NOMO-1 treated with DMSO at 0.1 percent for 48 hours (cell line): ENCODE data around the gene SP2.

Experiments
- DNase-seq: peaks from one replicate; lab custom pipeline; 2025; ENCODE audit not compliant: unreplicated experiment; lab: John Stamatoyannopoulos, UW

Gene SP2

GRCh38 chr17:47948706-47949196, 52.7 kb downstream of the SP2 start:
- no peak for DNase-seq

GRCh38 chr17:47949197-47949759, 53.2 kb downstream of the SP2 start:
- DNase-seq: peak; percentile 68

DNA sequence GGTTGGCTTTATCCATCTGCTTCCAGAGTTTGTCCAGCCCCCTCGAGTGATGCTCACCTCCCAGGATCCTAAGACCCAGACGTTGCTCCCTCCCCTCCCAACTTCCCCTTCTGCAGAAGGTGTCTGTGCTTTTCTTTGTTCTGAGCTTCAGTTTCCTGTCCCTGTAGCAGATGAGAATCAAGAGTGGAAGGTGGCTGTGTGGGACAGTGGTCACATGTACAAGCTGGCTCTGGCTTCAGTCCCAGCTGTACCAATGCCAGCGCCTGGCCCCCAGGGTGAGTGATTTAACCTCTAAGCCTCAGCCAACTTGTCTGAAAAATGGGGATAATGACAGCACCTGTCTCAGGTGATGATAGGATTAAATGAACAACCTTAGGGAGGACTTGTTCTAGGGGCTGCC, 53.9 kb downstream of the SP2 start:
- peak; percentile 11 for DNase-seq

GRCh38 chr17:47950448-47950847, 54.4 kb downstream of the SP2 start:
- no peak for DNase-seq

DNA sequence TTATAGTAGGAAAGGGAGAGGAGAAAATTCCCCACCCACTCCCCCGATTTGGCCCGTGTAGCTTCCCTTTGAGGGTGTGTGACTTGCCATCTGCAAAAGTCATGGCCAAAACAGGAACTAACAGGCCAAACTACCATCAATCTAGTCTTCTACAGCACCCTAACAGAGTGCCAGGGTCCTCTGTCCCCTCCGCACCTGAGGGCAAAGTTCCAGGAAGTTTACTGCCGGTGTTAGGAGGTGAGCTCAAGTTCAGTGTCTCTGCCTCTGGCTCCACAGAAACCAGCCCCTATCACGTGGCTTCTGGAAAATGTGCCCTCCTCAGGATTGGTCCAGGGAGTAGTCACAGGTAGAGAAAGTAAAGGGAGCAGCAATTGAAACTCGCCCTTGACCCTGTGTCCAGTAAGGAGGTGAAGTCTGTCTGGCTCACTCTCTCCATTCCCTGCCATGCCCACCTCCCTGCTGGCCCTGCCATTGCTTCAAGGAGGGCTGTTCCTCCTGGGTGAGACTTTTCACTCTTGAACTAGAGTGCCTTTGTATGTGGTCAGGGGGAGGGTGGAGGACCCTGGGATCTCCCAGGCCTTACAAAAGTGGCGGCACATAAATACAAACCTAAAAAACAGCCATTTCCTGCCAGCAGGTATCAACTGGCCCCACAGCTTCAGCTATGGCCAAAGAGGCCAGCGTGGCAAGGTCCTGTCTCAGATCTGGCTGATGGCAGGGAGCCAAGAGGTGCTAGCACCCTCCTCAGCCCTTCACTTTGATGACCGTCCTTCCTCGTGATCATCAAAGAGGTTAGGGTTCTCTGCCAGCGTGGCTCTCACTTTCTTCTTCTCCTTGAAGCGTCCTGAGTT, 56.4 kb downstream of the SP2 start:
- no peak for DNase-seq

- no peak for DNase-seq
These were observed 57.9 kb downstream of the SP2 start for GRCh38 chr17:47953909-47954308.

GRCh38 chr17:47955497-47956461, 59.7 kb downstream of the SP2 start:
- no peak for DNase-seq

DNA sequence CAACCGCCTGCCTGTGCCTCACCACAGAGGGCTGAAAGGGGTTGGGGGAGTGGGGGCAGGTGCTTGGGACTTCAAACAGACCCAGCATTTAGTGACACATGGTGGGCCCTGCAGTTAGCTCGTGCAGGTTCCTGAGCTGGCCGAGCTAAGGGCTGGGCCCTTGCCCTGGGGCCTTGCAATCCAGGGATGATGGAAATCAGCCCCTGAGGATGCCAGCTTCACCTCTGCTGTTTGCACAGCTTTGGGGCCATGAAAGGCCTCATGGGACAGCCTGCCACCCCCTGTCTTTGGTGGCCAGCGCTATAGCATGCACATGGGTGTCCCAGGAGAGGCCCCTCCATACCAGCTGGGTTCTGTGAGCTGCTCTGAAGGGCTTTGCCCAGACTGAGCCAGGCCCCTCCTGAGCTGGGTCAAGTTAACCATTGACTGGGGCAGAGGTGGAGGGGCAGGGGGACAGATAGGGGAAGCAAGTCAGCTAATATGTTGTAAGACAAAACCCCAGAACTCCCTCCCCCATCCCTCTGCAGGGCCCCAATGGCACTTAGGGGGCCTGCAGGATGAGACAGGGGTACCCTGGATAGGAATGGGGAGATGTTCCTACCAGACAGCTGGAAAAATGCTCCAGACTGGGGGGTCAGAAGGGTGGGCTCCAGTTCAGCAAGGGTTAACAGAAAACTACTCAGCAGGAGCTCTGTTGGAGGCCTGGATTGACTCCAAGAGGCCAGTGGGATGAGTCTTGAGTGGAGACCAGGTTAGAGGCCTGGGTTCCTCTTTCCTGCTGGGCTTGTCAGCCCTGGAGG, 61.0 kb downstream of the SP2 start:
- DNase-seq: no peak

DNA sequence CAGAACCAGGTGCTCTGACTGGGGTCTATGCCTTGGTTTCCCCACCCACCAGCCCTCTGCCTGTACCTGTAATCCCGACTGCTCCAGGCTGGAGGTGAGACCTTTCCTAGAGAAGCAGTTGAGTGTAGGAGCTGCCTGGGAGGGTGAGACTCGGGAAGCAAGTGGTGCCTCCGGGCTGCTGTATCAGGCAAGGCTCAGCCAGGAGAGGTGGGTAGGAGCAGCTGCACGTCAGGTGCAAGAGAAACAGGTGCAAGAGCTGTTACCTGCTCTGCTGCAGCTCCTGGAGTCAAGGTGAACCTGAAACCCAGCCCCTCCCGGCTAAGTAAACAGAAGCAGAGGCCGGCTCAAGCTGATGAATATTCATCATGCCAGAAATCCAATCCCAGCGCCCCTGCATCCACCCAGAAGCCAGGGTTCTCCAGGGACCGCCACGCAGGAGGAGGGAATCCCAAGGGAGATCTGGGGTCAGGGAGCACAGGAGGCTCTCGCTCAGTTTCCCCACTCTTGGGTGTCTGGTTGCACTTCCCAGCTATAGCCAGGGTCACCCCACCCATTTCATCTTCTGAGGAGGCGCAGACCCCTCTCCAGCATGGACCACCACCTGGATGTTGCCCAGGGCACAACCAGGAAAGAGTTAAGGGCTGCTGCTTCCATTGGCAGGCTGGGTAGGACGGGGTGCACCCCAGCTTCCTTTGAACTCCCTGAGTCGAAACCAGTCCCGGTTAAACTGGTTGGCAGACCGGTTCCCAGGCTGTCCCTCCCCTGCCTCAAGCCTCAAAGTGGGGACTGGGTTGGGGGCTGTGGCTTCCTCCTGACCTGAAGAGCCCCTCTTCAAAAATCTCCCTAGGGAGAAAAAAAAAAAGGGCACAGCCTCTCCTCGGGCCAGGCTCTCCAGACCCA, 61.8 kb downstream of the SP2 start, which contains the start of gene PRR15L:
Gene PRR15L (minus strand): TSS at position 293 of the 900 bp plus-strand sequence. CDS start 4,649 bp downstream, outside the sequence.
- DNase-seq: no peak

- DNase-seq: no peak
These were observed 64.0 kb downstream of the SP2 start for GRCh38 chr17:47959825-47960655.

GRCh38 chr17:47961406-47961805, 65.4 kb downstream of the SP2 start:
- no peak for DNase-seq

GRCh38 chr17:47962901-47963300, 66.9 kb downstream of the SP2 start:
- DNase-seq: no peak

- no peak for DNase-seq
These were observed 68.8 kb downstream of the SP2 start for GRCh38 chr17:47964856-47965255.

DNA sequence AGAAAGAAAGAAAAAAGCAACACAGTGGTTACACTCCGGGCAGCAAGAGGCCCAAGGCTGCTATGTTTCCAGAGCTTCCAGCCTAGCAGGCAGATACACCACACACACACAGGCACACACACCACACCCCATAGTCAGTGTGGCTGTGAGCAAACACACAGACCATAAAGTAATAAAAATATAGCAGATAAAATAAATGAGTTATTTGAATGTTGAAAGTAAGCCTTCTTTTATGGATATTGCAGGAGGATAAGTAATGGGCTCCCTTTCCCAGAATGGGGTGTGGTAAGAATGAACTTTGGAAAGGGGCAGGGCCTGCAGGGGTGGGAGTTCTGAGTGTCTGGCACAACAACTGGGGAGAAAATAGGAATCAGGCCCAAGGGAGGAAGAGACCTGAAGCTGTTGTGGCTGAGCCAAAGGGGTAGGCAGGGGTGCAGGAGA, 70.1 kb downstream of the SP2 start:
- no peak for DNase-seq

DNA sequence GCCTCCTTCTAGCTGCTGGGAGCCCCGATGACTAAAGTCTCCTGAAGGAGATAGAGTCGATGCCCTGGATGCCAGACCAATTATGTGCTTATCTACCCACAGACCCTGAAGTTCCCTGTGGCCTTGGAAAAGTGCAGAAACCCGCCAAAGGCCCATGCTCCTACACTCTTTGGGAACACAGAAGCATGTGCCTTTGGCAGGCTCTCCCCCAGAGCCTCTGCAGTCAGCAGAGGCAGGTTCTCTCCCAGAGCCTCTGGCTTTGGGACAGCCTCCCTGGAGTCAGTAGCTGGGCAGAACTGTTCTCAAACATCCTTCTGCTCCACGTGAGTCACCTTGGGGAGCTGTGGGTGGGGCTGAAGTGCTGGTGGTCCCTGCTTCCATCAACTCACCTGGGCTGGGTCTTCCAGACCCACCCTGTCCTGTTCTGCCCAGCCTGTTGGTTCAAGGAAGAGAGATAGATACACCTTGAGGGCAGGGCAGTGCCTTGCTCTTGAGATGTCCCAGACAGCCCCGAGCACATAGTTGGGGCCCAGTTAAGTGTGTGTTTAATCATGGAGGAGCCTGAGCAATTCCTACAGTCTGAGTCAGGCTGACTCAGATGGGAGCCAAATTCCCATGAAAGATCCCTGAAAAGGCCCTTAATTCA, 71.7 kb downstream of the SP2 start:
- no peak for DNase-seq

DNA sequence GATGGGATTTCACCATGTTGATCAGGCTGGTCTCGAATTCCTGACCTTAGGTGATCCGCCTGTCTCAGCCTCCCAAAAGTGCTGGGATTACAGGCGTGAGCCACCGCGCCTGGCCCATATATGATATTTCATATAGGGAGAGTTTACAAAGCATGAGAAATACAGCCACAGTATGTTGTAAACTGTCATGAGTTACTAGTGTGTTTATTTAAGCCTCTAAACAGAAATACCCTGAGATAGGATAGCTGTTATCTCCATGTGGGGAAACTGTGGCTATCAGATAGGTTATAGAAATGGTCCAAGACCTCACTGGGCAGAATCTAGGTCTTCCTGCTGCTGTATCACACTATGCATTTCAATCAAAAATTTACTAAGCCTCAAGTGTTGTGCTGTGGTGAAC, 72.8 kb downstream of the SP2 start:
- no peak for DNase-seq

- no peak for DNase-seq
These were observed 74.1 kb downstream of the SP2 start for GRCh38 chr17:47969930-47970724.
